HepG2 (cell line): ENCODE measurements around the gene TOLLIP. TPM values are rescaled to one million over a fixed set of nuclear protein-coding genes. Genes with fewer than 3 reads are reported as not detected.
A peak's percentile ranks its signal among the peaks of the same experiment; 100 is the strongest.

Experiments
- ATAC-seq: fragments of 200-7000 bp; cut with Tn5 transposase; 3 replicates; pipeline ENCODE4 v1.9.1; 2020; ENCODE audit warnings: mild to moderate bottlenecking, moderate library complexity
- BruUV-seq: library from RNA; stranded (reverse); fragments of 400-500 nt; replicated peaks from 2 replicates; lab custom pipeline; 2021; lab: Mats Ljungman, UMichigan
- CTCF ChIA-PET: fragments of 300-600 bp; formaldehyde crosslinking; extraction: SDS; loops from one replicate; lab custom pipeline; 2021; ENCODE audit warnings: low total read pairs, inconsistent platforms, low intra/inter-chr PET ratio; lab: Yijun Ruan, JAX
- POLR2A ChIA-PET: fragments of 350-600 bp; sonication (Branson Sonifier 250); formaldehyde crosslinking; loops from one replicate; lab custom pipeline; 2020; ENCODE audit warnings: antibody characterized with exemption, inconsistent platforms; lab: Yijun Ruan, JAX
- DNase-seq: peaks from one replicate; pipeline ENCODE4 v3.0.0-alpha.2; 2015; ENCODE audit warnings: low spot score
- FAIRE-seq: peaks from 3 replicates; lab custom pipeline; 2011; peaks lifted over from hg19 to GRCh38; lab: Jason Lieb, UNC
- H2AFZ ChIP-seq: one replicate; pipeline ENCODE4 v1.6.1; 2011; ENCODE audit warnings: low read length, inconsistent platforms
- H3K27ac ChIP-seq: fragments of 300-600 bp; 3 replicates; pipeline ENCODE4 v1.8.0; 2011; ENCODE audit warnings: mixed run types, mild to moderate bottlenecking, mixed read lengths, low read length, inconsistent platforms; ENCODE audit not compliant: insufficient read depth; ENCODE audit errors: extremely low read length
- H3K27me3 ChIP-seq, 2 experiments: fragments of 200-600 bp in 1 of 2; 2 replicates in 1 of 2; 3 replicates in 1 of 2; pipeline versions ENCODE4 v1.6.0 to v1.8.0; 2011; ENCODE audit warnings: low read length in 2 of 2, mild to moderate bottlenecking in 2 of 2, moderate library complexity in 2 of 2, inconsistent platforms in 1 of 2; ENCODE audit not compliant: insufficient read depth in 2 of 2, control insufficient read depth in 1 of 2
- H3K36me3 ChIP-seq, 2 experiments: fragments of 200-600 bp in 1 of 2; replicated peaks in 1 of 2; 2 replicates in 1 of 2; 3 replicates in 1 of 2; pipeline versions ENCODE4 v1.5.1 to v1.8.0; 2011; ENCODE audit warnings: low read length in 2 of 2, inconsistent platforms in 1 of 2; ENCODE audit not compliant: insufficient read depth in 2 of 2, control insufficient read depth in 1 of 2
- H3K4me1 ChIP-seq: 2 replicates; pipeline ENCODE4 v1.5.1; 2012; ENCODE audit warnings: low read length, inconsistent platforms; ENCODE audit not compliant: insufficient read depth
- H3K4me2 ChIP-seq: 2 replicates; pipeline ENCODE4 v1.6.0; 2011; ENCODE audit warnings: low read depth, low read length, inconsistent platforms
- H3K4me3 ChIP-seq, 3 experiments: fragments of 200-600 bp in 1 of 3; sonication (generic), shearing (Covaris generic) in 1 of 3; replicated peaks in 1 of 3; 2 replicates each; pipeline ENCODE4 v1.5.1; 2011 to 2016; ENCODE audit warnings: low read length in 3 of 3, inconsistent platforms in 2 of 3, low read depth in 2 of 3, mild to moderate bottlenecking in 2 of 3, control low read depth in 1 of 3, mixed read lengths in 1 of 3; ENCODE audit not compliant: insufficient read depth in 1 of 3
- H3K79me2 ChIP-seq: one replicate; pipeline ENCODE4 v1.6.1; 2011; ENCODE audit warnings: low read length, inconsistent platforms; ENCODE audit not compliant: insufficient read depth
- H3K9ac ChIP-seq: 2 replicates; pipeline ENCODE4 v1.6.0; 2011; ENCODE audit warnings: mild to moderate bottlenecking, low read depth, low read length, inconsistent platforms; ENCODE audit not compliant: insufficient read depth
- H3K9me3 ChIP-seq: 2 replicates; pipeline ENCODE4 v1.5.1; 2012; ENCODE audit warnings: mild to moderate bottlenecking, low read length
- H4K20me1 ChIP-seq: 2 replicates; pipeline ENCODE4 v1.6.0; 2011; ENCODE audit warnings: inconsistent platforms, mild to moderate bottlenecking, low read length, moderate library complexity; ENCODE audit not compliant: insufficient read depth
- CREB1 ChIP-seq, 2 experiments: fragments of 450-650 bp in 1 of 2; IDR thresholded peaks; 2 replicates each; pipeline ENCODE4 v1.6.1; 2016 to 2017; ENCODE audit warnings: control low read depth in 1 of 2, mild to moderate bottlenecking in 1 of 2, missing compliant biosample characterization in 1 of 2, missing genetic modification characterization in 1 of 2
- CTCF ChIP-seq: sonication (generic); formaldehyde crosslinking; IDR thresholded peaks from 2 replicates; pipeline ENCODE4 v1.5.0; 2020; ENCODE audit warnings: mild to moderate bottlenecking, missing genetic modification reagents, moderate library complexity
- ETV5 ChIP-seq: IDR thresholded peaks from 2 replicates; pipeline ENCODE4 v1.6.1; 2018; ENCODE audit warnings: missing biosample characterization, missing genetic modification reagents, inconsistent platforms, borderline replicate concordance
- STAG1 ChIP-seq: sonication (generic); formaldehyde crosslinking; IDR thresholded peaks from 2 replicates; pipeline ENCODE4 v1.4.0; 2020; ENCODE audit warnings: missing genetic modification reagents
- ZFX ChIP-seq: sonication (generic); formaldehyde crosslinking; IDR thresholded peaks from 2 replicates; pipeline ENCODE4 v1.4.0; 2020; ENCODE audit warnings: mild to moderate bottlenecking, low read depth, missing genetic modification reagents, moderate library complexity
- ZNF251 ChIP-seq: sonication (generic); formaldehyde crosslinking; IDR thresholded peaks from 2 replicates; pipeline ENCODE4 v1.9.0; 2021; ENCODE audit warnings: mild to moderate bottlenecking, missing genetic modification reagents
- ZNF687 ChIP-seq: sonication (generic); formaldehyde crosslinking; IDR thresholded peaks from 2 replicates; pipeline ENCODE4 v1.5.1; 2020; ENCODE audit warnings: mild to moderate bottlenecking, missing genetic modification reagents, moderate library complexity
- WGBS: methylation state at CpG from one replicate; pipeline ENCODE4 v1.1.6; 2017; ENCODE audit warnings: low lambda C conversion rate; 5-methylcytosine and 5-hydroxymethylcytosine counted together
- in situ Hi-C: cut with HindIII; loops from 2 replicates; pipeline ENCODE4 v1.10.0; 2017; ENCODE audit warnings: low pct_unique_long_range_greater_than_20kb; ENCODE audit not compliant: extremely low pct_ligation_motif_present
- intact Hi-C: fragments of 100-400 bp; cut with micrococcal nuclease; formaldehyde crosslinking; loops from one replicate; pipeline ENCODE4 v1.10.0; 2022; ENCODE audit not compliant: unreplicated experiment
- polyA plus RNA-seq, 8 experiments: library from polyadenylated mRNA; depleted of rRNA in 3 of 8; stranded (reverse) in 7 of 8; unstranded in 1 of 8; fragments of >200 nt; fragmentation: Illumina TruSeq in 4 of 8; extraction: Trizol in 4 of 8; gene quantifications; 2 replicates each; pipeline versions ENCODE4 v1.2.1 to v1.2.3, GENCODE V29; 2011 to 2016; ENCODE audit warnings: low read depth in 4 of 8, missing spikeins in 1 of 8, mixed read lengths in 1 of 8; ENCODE audit not compliant: insufficient read depth in 1 of 8
- total RNA-seq, 5 experiments: library from RNA; depleted of rRNA; stranded (reverse); fragments of >200 nt; fragmentation: Illumina TruSeq; extraction: Trizol; gene quantifications; 2 replicates each; pipeline ENCODE4 v1.2.3, GENCODE V29; 2016; ENCODE audit warnings: low read depth in 1 of 5

Gene TOLLIP
- total and polyA plus RNA-seq, 2 of the 13 experiments (the other 11 are each of a cell fraction or from before 2014, with no cell fraction given): 25.9 to 47.5 TPM

- 10% methylated on average over 8 of the region's 16 CpGs for WGBS
- intact Hi-C loops: loop anchor here (5.0 kb wide), 1 partner anchor 96 kb away; no protein-coding TSS in a partner anchor
- Histone ChIP-seq H3K27me3 (peaks cover 2 to 70% of the 10 kb centered on the region in 2 experiments; a peak in 4 of 5 replicates), H3K9me3 (no peaks in the 10 kb centered on the region), H3K79me2 (no peaks in the 10 kb centered on the region), H3K36me3 (no peaks in the 10 kb centered on the region), H3K9ac (no peak overlapping the region), H4K20me1 (no peaks in the 10 kb centered on the region), H2AFZ (no peak overlapping the region), H3K4me1 (peaks cover 13% of the 10 kb centered on the region; the same call in 1 of the 2 replicates), H3K4me2 (peak overlapping the region; percentile 10; the same call in 1 of the 2 replicates), H3K4me3 (no peak overlapping the region), H3K27ac (no peak overlapping the region)
- BruUV-seq: no TSS peak
- ATAC-seq (peak; percentile 67), FAIRE-seq (no peak), DNase-seq (no peak)
- in situ Hi-C loops: no loop called here
- ChIA-PET CTCF (no interaction called here), POLR2A (no interaction called here)
- no peak for TF ChIP-seq CREB1 (IDR thresholded peaks at IDR 0.05)
- no peak for TF ChIP-seq CREB1 (CRISPR knock-in tag; IDR thresholded peaks at IDR 0.05)
- peak; percentile 46; the same call in 1 of the 2 replicates for TF ChIP-seq ZFX
- 0 out of 2 replicates have a peak, but pooled peaks have one; percentile 14 for TF ChIP-seq ETV5 (CRISPR knock-in tag)
- TF ChIP-seq STAG1 (CRISPR knock-in tag): peak; percentile 49
- TF ChIP-seq CTCF (CRISPR knock-in tag): peak; percentile 64
- TF ChIP-seq ZNF687 (CRISPR knock-in tag): peak; percentile 55
- TF ChIP-seq ZNF251 (CRISPR knock-in tag): no peak
Observed at GRCh38 chr11:1358286-1358685, 48.9 kb upstream of the TOLLIP start.
